NT2/D1 (cell line): ENCODE results near the gene TMEM141.
A peak's percentile ranks its signal among the peaks of the same experiment; 100 is the strongest.

ENCODE experiments used
- DNase-seq: peaks from one replicate; pipeline ENCODE4 v3.0.0-alpha.2; 2011; ENCODE audit warnings: low read depth, low spot score
- H3K27me3 ChIP-seq: 2 replicates; pipeline ENCODE4 v1.6.0; 2011; ENCODE audit warnings: mild to moderate bottlenecking; ENCODE audit not compliant: insufficient read length, insufficient read depth
- H3K36me3 ChIP-seq: 2 replicates; pipeline ENCODE4 v1.6.1; 2011; ENCODE audit warnings: mild to moderate bottlenecking, low read length, mixed read lengths; ENCODE audit not compliant: insufficient read depth, insufficient read length
- H3K4me1 ChIP-seq: 2 replicates; pipeline ENCODE4 v1.5.1; 2011; ENCODE audit not compliant: insufficient read depth, insufficient read length
- H3K4me3 ChIP-seq: 2 replicates; pipeline ENCODE4 v1.5.1; 2011; ENCODE audit warnings: low read depth; ENCODE audit not compliant: insufficient read length
- H3K9ac ChIP-seq: 2 replicates; pipeline ENCODE4 v1.6.0; 2011; ENCODE audit warnings: low read depth; ENCODE audit not compliant: insufficient read length
- H3K9me3 ChIP-seq: 2 replicates; pipeline ENCODE4 v1.5.1; 2011; ENCODE audit warnings: mild to moderate bottlenecking, low read length; ENCODE audit not compliant: insufficient read depth
- SUZ12 ChIP-seq: IDR thresholded peaks from 2 replicates; pipeline ENCODE4 v1.6.1; 2011; ENCODE audit not compliant: insufficient read length, insufficient read depth; ENCODE audit errors: extremely low read depth
- YY1 ChIP-seq: IDR thresholded peaks from 2 replicates; pipeline ENCODE4 v1.6.1; 2011; ENCODE audit not compliant: insufficient read length, insufficient read depth
- ZNF274 ChIP-seq: IDR thresholded peaks from 2 replicates; pipeline ENCODE4 v1.6.1; 2011; ENCODE audit warnings: mild to moderate bottlenecking, low read depth, low read length

TMEM141 gene

DNA sequence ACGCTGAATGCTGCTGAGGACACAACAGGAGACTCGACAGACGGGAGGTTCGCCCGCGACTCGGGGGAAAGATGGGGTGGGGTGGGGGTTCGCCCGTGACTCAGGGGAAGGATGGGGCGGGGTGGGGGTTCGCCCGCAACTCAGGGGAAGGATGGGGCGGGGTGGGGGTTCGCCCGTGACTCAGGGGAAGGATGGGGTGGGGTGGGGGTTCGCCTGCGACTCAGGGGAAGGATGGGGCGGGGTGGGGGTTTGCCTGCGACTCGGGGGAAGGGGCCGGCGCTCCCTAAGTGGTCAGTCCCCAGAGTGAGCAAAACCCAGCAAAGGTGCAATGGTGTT lies 45.0 kb upstream of the TMEM141 start:
- Histone ChIP-seq H3K4me1 (peaks cover 24% of the 10 kb centered on the region), H3K9me3 (0 out of 2 replicates have a peak, but pooled peaks cover 2% of the 10 kb centered on the region), H3K27me3 (no peaks in the 10 kb centered on the region), H3K36me3 (no peaks in the 10 kb centered on the region), H3K9ac (no peak overlapping the region), H3K4me3 (no peak overlapping the region)
- no peak for DNase-seq
- no peak for TF ChIP-seq SUZ12
- TF ChIP-seq YY1: no peak
- no peak for TF ChIP-seq ZNF274

DNA sequence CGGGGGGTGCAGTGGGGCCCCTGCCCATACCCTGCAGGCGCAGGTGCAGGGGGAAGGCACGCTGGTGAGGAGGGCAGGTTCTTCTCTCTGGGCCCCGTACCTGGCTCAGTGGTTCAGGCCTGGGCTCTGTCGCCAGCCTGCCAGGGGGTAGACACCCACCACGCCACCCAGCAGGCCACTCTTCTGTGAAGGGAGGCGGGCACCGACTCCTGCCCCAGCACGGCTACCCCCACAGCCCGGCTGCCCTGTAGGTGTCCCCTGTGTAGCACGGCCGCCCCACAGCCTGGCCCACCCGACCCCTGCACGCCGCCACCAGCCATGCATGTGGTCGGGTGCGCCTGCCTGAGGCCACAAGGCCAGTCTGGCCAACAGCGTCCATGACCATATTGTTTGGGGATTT lies 44.5 kb upstream of the TMEM141 start:
- peaks cover 19% of the 10 kb centered on the region for H3K4me1 ChIP-seq
- no peak overlapping the region for H3K9ac ChIP-seq
- no peak overlapping the region for H3K4me3 ChIP-seq
- peaks cover 7% of the 10 kb centered on the region for H3K9me3 ChIP-seq
- no peak for DNase-seq
- no peak for TF ChIP-seq ZNF274
- TF ChIP-seq SUZ12: no peak
- TF ChIP-seq YY1: no peak
- no peaks in the 10 kb centered on the region for H3K27me3 ChIP-seq
- no peaks in the 10 kb centered on the region for H3K36me3 ChIP-seq

DNA sequence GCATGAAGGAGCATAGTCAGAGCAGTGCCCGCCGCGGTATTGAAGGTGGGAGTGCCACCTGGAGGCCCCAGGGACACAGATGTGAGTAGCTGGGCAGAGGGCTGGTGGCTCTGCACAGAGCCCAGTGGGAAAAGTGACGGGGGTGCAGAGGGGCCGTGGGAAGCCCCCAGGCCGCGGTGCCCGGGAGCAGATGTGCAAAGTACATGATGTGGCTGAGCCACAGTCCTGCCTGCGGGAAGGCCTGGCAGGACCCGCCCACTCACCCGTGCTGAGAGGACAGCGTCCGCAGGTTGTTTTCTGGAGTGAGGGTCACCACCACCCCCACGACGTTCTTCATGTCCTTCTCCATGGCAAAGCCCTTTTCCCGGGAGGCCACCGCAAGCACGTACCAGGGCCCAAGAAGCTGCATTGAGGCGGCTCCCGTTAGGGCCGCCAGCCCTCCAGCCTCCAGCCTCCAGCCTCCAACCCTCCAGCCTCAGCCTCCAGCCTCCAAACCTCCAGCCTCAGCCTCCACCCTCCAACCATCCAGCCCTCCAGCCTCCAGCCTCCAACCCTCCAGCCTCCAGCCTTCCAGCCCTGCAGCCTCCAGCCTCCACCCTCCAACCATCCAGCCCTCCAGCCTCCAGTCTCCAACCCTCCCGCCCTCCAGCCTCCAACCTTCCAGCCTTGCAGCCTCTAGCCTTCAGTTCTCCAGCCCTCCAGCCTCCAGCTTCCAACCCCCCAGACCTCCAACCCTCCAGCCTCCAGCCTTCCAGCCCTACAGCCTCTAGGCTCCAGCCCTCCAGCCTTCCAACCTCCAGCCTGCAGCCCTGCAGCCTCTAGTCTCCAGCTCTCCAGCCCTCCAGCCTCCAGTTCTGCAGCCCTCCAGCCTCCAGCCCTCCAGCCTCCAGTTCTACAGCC lies 43.7 kb upstream of the TMEM141 start:
- DNase-seq: no peak
- peaks cover 15% of the 10 kb centered on the region for H3K9me3 ChIP-seq
- TF ChIP-seq ZNF274 (no peak), YY1 (no peak), SUZ12 (no peak)
- no peak overlapping the region for H3K9ac ChIP-seq
- H3K4me3 ChIP-seq: no peak overlapping the region
- peaks cover 14% of the 10 kb centered on the region for H3K4me1 ChIP-seq
- H3K27me3 ChIP-seq: no peaks in the 10 kb centered on the region
- H3K36me3 ChIP-seq: no peaks in the 10 kb centered on the region

DNA sequence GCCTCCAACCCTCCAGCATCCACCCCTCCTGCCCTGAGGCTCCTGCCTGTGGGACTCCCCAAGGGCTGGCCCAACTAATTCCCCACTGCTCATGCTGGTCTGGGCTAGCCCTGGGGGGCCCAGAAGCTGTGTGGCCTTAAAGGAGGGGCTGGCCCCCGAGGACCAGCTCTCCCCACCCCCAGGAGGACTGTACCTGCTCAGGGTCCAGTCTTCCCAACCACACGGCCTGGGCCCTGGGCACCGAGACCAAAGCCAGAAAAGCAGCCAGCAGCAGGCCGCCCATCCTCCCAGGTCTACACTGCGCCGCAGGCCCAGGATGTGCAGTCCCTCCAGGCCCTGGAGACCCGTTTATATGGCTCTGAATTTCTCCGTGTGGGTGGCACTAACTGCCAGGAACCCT lies 42.9 kb upstream of the TMEM141 start, which contains the start of gene LCN6:
LCN6 (minus strand) TSS at position 325 of the 400 bp plus-strand sequence; CDS start at position 283, 42 bp downstream.
- no peak for DNase-seq
- TF ChIP-seq SUZ12: no peak
- no peak for TF ChIP-seq ZNF274
- no peak for TF ChIP-seq YY1
- peaks cover 15% of the 10 kb centered on the region for H3K9me3 ChIP-seq
- H3K4me3 ChIP-seq: no peak within 1 kb of the TSS
- no peaks in the 10 kb centered on the region for H3K27me3 ChIP-seq
- no peaks in the 10 kb centered on the region for H3K36me3 ChIP-seq
- peaks cover 9% of the 10 kb centered on the region for H3K4me1 ChIP-seq
- peak within 1 kb of the TSS; percentile 25 for H3K9ac ChIP-seq

DNA sequence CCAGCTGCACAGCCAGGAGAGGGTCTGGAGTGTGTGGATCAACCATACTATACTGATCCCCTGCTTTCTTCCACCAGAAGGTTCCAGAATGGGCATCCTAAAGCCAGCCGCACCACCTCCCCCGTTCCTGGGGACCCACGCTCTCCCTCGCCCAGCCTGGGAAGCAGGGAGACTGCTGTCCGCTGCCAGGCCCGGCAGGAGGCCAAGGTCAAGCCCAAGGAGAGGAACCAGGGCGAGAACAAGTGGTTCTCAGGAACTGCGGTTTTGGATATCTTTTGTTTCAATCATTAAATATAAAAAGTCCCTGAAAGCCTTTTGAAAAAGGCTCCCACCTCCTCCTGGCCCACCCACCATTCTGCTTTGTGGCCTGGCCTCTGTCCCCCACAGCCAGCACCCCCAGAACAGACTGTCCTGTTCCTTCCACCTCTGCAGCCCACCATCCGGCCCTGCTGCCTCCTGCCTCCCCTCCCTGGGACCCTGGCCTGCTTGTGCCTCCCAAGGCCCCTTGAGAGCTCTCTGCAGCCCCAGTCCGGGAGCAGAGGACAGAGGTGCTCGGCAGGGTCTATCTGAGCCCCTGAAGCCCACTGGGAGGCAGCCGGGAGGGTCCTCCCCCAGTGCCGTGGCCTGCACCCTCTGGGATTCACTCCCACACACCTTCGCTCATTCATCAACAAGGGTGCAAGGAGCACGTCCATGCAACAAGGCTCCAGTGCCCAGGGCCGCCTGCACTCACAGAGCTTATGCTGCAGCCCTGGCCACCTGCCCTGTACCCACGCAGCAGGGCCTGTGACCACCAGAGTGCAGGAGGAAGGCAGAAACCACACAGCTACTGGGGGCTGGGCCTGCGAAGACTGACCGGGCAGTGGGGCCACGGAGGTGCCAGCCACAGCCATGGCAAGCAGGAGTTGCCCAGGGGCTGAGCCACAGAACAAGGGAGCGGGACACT lies 42.2 kb upstream of the TMEM141 start:
- Histone ChIP-seq H3K4me1 (peaks cover 12% of the 10 kb centered on the region), H3K9ac (peak overlapping the region; percentile 6), H3K4me3 (no peak overlapping the region), H3K27me3 (no peaks in the 10 kb centered on the region), H3K36me3 (no peaks in the 10 kb centered on the region), H3K9me3 (peaks cover 15% of the 10 kb centered on the region)
- TF ChIP-seq YY1 (no peak), ZNF274 (no peak), SUZ12 (no peak)
- no peak for DNase-seq

DNA sequence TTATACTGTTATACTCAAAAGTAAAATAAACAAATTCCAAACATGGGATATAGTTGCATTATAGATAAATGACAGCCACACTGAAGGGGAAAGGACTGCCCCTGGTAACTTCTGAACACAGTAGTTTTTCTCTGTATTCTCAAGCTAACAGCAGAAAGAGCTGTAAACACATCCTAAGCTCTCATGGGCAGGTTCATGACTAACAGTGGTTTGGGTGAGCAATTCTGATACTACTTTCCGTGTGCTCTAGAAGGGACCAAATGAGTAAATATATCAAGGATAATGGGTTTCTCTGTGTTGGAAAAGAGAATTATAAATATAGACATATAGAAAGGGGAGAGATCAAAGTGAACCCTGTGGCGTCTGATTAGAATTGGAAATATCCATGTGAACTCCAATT lies 40.6 kb upstream of the TMEM141 start:
- peaks cover 15% of the 10 kb centered on the region for H3K9me3 ChIP-seq
- H3K27me3 ChIP-seq: no peaks in the 10 kb centered on the region
- no peak for TF ChIP-seq YY1
- no peak for TF ChIP-seq ZNF274
- no peak for TF ChIP-seq SUZ12
- no peak overlapping the region for H3K4me3 ChIP-seq
- no peak for DNase-seq
- H3K36me3 ChIP-seq: no peaks in the 10 kb centered on the region
- peaks cover 14% of the 10 kb centered on the region for H3K4me1 ChIP-seq
- H3K9ac ChIP-seq: no peak overlapping the region

DNA sequence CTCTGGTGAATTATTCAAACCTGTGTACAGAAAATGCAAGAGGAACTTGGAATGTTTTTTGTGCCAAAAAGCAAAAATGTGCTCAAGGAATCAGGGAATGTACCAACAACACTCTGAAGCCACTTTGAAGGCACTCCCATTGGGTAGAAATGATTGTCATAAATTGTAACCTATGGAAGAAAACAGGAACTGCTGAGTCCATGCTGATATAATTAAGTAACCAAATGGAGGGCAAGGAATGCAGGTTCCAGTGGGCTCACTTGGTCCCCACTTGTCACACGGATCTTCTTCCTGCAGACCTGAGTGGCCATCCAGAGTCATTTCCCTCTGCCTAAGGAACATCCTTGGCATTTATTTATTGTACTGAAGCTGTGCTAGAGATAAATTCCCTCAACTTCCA lies 39.9 kb upstream of the TMEM141 start:
- Histone ChIP-seq H3K36me3 (no peaks in the 10 kb centered on the region), H3K4me1 (peaks cover 14% of the 10 kb centered on the region), H3K27me3 (no peaks in the 10 kb centered on the region), H3K9me3 (peaks cover 15% of the 10 kb centered on the region), H3K4me3 (no peak overlapping the region), H3K9ac (no peak overlapping the region)
- no peak for TF ChIP-seq SUZ12
- no peak for TF ChIP-seq YY1
- TF ChIP-seq ZNF274: no peak
- no peak for DNase-seq
